ENCODE results near the gene ABCC1.
"Not testable (repeated sequence)": the region's sequence is repeated elsewhere in the genome, so short reads cannot be mapped to it uniquely, and the experiment has no call there.

The ABCC1 gene

DNA sequence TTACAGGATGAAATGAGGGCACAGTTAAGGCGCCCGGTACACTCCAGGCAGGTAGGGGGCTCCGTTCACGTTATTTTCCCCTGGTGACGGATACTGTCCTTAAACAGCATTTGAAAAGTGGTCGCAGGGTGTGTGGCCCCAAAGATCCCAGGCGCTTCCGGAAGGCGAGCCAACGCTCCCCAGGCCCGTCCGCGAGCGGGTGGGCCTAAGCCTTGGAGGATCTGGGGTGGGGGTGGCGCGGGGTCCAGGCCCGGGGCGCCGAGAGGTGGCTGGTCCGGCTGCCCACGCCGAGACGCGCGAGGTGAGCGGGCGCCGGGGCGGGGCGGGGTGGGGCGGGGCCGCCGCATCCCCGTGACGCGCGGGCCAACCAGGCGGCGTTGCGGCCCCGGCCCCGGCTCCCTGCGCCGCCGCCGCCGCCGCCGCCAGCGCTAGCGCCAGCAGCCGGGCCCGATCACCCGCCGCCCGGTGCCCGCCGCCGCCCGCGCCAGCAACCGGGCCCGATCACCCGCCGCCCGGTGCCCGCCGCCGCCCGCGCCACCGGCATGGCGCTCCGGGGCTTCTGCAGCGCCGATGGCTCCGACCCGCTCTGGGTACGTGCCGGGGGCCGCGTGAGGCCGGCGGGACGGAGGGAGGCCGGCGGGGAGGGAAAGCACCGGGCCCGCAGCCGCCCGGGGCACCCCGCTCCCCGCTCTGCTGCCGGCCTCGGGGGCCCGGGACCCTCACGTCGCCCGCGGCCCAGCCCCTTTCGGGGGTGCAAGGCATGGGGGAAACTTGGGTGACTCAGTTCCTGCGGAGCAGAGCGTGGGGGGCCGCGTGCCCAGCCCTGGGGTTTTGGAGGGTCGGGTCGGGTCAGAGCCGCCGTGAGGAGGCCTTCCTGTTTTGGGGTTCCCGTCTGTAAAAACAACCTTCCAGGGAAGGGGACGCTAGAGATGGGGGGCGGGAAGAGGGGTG, at the start of gene ABCC1:
Gene ABCC1, plus strand, starts transcription at position 407 of the 951 bp plus-strand sequence. Its CDS starts 136 bp downstream, at position 543.
- peak within 1 kb of the TSS; percentile 75 for H3K27ac ChIP-seq
- no peak for DNase-seq (ENCODE audit: low read depth, low spot score)

DNA sequence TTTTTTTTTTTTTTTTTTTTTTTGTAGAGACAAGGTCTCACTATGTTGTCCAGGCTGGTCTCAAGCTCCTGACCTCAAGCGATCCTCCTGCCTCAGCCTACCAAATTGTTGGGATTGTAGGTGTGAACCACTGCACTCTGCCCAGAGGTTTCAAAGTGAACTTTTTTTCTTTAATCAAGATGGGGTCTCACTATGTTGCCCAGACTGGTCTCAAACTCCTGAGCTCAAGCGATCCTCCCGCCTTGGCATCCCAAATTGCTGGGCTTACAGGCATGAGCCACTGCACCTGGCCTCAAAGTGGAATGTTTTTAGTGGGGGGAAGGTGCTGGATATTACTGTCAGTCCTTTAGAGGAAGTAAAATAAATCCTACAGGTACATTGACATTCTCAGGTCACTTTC, 49.1 kb upstream of the ABCC1 start:
- peak overlapping the region; percentile 92 for H3K27ac ChIP-seq
- DNase-seq (ENCODE audit: low read depth, low spot score), result no peak

DNA sequence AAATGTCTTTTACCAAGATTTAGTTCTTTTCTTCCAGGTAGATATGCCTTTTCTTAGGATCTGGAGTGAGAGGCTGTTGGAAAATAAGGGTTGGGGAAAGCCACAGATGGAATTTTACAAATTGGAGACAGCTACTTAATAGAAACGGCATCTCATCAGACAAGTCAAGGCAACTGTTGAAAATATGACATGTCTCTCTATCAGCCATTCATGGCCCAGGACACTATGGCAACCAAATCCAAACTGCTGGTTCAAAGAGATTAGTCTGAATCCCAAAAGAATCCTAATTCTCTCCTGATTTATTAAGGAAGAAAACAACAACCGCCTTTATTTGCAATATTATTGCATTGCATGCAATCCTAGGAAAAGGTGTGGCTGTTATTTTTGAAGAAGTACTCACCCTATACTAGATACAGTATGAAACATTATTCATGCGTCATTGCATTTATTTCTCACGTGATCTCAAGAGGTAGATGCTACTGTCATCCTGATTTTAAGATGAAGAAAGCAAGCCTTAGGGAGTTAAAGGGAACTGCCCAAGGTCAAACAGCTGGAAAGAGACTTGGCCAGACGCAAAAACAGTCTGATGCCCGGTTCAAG, 48.4 kb upstream of the ABCC1 start:
- peak overlapping the region; percentile 92 for H3K27ac ChIP-seq
- no peak for DNase-seq (ENCODE audit: low read depth, low spot score)

DNA sequence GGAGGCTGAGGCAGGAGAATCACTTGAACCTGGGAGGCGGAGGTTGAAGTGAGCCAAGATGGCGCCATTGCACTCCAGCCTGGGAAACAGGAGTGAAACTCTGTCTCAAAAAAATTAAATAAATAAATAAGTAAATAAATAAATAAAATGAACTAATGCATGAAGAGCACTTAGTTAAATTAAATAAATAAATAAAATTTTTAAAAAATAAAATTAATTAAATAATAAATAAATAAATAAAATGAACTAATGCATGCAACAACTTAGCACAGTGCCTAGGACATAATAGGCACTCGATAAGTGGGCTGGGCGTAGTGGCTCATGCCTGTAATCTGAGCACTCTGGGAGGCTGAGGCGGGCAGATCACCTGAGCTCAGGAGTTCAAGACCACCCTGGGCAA, 45.5 kb upstream of the ABCC1 start:
- DNase-seq (ENCODE audit: low read depth, low spot score), result no peak
- H3K27ac ChIP-seq, result no peak overlapping the region

DNA sequence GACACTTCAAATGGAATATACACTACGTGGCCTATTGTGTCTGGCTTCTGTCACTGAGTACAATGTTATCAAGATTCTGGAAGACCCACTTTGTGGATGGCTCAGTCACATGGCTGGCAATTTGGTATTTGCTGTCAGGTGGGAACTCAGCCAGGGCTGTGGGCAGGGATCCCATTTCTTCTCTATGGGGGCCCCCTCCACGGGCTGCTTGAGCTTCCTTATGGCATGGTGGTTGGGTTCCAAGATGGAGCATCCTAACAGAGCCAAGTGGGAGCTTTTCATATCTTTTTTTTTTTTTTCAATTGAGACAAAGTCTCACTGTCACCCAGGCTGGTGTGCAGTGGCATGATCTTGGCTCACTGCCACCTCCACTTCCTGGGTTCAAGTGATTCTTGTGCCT, 43.0 kb upstream of the ABCC1 start:
- no peak for DNase-seq (ENCODE audit: low read depth, low spot score)
- no peak overlapping the region for H3K27ac ChIP-seq

DNA sequence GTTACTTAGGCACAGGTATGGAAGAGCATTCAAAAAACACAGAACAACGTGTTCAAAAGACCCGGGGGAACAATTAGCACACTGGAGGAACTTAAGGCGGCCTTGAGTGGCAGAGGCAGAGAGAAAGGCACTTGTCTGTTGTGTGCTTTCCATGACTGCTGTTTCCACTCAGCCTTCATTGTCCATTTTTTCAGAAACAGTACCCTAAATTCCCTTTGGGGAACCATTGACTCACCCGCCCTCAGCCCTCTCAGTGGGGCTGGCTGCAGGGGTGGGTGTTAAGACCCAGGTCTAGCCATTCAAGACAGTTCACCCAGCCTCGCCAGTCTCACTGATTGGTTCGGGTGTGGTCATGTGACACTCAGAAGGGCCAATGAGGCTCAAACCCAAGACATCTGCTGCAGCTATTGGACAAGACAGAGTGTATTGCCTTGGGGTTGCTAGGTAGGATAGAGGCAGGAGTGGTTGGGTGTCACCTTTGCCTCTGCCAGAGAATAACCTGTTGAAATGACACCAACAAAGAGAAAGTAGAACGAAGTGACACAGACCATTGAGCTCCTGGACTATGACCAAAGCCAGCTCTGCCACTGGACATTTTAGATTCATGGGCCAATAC, 41.4 kb upstream of the ABCC1 start:
- DNase-seq (ENCODE audit: low read depth, low spot score), result no peak
- no peak overlapping the region for H3K27ac ChIP-seq

DNA sequence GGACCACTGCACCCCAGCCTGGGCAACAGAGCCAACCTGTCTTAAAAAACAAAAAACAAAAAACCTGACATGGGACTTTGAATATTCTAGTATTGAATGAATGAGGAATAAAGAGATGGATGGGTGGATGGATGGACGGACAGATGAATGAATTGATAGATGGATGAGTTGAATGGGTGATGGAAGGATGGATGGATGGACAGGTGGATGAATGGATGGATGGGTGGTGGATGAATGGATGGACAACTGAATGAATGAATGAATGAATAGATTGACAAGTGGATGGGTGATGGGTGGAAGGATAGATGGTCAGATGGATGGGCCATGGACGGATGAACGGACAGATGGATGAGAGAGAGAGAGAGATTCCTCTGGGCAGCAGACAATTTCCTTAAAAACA, 38.2 kb upstream of the ABCC1 start:
- DNase-seq (ENCODE audit: low read depth, low spot score), result no peak
- H3K27ac ChIP-seq, result no peak overlapping the region

DNA sequence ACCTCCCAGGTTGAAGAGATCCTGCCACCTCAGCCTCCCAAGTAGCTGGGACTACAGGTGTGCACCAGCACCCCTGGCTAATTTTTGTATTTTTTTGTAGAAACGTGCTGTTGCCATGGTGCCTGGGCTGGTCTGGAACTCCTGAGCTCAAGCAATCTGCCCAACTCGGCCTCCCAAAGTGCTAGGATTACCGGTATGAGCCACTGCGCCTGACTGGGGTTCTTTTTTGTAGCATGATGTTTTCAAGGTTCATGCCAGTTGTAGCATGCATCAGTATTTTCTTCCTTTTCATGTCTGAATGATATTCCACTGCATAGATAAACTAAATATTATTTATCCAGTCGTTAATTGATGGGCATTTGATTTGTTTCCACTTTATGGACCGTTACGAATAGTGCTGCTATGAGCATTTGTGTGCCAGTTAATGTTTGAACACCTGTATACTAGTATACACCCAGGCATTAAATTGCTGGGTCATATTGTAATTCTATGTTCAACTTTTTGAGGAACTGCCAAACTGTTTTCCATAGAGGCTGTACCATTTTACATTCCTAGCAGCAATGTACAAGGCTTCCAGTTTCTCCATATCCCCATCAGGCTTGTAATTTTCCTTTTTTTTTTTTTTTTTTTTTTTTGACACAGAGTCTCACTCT, 36.2 kb upstream of the ABCC1 start:
- no peak overlapping the region for H3K27ac ChIP-seq
- DNase-seq (ENCODE audit: low read depth, low spot score), result no peak

DNA sequence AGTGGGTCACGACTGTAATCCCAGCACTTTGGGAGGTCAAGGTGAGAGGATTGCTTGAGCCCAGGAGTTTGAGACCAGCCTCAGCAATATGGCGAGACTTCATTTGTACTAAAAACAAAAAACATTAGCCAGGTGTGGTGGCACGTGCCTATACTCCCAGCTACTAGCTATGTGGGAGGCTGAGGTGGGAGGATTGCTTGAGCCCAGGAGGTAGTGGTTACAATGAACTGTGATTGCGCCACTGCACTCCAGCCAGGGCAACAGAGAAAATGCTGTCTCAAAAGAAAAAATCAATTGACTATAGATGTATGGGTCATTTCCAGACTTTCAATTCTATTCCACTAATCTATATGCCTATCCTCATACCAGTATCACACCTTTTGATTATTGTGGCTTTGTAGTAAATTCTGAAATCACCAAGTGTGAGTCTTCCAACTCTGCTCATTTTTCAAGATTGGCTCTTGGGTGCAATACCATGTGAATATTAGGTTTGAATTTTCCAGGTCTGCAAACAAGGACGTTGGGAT, 33.8 kb upstream of the ABCC1 start:
- no peak overlapping the region for H3K27ac ChIP-seq
- DNase-seq (ENCODE audit: low read depth, low spot score), result no peak

DNA sequence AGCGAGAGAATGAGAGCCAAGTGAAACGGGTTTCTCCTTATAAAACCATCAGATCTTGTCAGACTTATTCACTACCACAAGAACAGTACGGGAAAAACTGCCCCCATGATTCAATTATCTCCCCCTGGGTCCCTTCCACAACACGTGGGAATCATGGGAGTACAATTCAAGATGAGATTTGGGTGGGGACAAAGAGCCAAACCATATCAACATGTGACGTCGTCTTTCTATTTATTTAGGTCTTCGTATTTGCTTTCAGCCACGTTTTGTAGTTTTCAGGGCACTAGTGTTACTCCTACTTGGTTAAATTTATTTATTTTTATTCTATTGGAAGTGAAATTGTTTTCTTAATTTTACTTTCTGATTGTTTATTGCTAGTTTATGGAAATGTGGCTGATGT, 33.1 kb upstream of the ABCC1 start:
- H3K27ac ChIP-seq, result no peak overlapping the region
- no peak for DNase-seq (ENCODE audit: low read depth, low spot score)

DNA sequence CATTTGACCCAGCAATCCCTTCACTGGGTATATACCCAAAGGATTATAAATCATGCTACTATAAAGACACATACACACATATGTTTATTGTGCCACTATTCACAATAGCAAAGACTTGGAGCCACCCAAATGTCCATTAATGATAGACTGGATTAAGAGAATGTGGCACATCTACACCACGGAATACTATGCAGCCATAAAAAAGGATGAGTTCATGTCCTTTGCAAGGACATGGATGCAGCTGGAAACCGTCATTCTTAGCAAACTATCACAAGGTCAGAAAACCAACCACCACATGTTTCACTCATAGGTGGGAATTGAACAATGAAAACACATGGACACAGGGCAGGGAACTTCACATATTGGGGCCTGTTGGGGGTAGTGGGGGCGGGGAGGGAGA, 31.1 kb upstream of the ABCC1 start:
- H3K27ac ChIP-seq; DNase-seq (ENCODE audit: low read depth, low spot score): not testable (repeated sequence)

DNA sequence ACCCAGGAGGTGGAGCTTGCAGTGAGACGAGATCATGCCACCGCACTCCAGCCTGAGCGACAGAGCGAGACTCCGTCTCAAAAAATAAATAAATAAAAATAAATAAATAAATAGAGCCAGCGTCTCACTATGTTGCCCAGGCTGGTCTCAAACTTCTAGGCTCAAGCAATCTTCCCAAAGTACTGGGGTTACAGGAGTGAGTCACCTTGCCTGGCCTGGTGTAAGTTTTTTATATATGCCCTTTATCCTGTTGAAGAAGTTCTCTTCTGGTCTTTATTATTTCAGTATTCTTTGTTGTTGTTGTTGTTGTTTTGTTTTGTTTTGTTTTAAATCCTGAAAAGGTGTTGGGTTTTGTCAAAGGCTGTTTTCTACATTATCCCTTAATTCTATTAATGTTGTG, 30.1 kb upstream of the ABCC1 start:
- no peak for DNase-seq (ENCODE audit: low read depth, low spot score)
- peak overlapping the region; percentile 85 for H3K27ac ChIP-seq

DNA sequence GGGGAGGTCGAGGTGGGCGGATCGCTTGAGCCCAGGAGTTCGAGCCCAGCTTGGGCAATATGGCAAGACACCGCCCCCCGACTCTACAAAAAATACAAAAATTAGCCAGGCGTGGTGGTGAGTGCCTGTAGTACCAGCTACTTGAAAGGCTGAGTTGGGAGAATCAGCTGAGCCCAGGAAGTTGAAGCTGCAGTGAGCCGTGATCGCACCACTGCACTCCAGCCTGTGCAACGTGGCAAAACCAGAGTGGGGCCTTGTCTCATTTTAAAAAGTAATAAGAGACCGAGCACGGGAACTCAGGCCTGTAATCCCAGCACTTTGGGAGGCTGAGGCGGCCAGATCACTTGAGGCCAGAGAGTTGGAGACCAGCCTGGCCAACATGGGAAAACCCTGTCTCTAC, 24.4 kb upstream of the ABCC1 start:
- DNase-seq (ENCODE audit: low read depth, low spot score), result no peak
- H3K27ac ChIP-seq, result no peak overlapping the region

DNA sequence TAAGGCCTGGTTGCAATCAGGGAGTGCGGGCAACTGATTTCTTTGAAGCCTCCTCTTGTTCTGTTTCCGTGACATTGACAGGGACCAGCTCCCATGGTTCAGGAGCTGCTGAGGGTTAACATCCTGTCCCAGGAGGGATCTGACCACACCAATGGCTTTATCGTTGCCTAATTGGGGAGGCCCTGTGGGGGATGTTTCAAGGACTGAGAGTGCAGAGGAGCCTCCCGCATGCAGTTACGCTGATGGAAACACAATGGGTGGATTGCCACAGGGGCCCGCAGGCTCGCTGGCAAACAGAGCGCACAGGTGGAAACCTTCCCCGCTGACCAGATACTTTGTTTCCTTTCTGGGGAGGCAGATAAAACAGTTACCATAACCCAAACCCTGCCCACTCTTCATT, 23.8 kb upstream of the ABCC1 start:
- no peak overlapping the region for H3K27ac ChIP-seq
- DNase-seq (ENCODE audit: low read depth, low spot score), result no peak

DNA sequence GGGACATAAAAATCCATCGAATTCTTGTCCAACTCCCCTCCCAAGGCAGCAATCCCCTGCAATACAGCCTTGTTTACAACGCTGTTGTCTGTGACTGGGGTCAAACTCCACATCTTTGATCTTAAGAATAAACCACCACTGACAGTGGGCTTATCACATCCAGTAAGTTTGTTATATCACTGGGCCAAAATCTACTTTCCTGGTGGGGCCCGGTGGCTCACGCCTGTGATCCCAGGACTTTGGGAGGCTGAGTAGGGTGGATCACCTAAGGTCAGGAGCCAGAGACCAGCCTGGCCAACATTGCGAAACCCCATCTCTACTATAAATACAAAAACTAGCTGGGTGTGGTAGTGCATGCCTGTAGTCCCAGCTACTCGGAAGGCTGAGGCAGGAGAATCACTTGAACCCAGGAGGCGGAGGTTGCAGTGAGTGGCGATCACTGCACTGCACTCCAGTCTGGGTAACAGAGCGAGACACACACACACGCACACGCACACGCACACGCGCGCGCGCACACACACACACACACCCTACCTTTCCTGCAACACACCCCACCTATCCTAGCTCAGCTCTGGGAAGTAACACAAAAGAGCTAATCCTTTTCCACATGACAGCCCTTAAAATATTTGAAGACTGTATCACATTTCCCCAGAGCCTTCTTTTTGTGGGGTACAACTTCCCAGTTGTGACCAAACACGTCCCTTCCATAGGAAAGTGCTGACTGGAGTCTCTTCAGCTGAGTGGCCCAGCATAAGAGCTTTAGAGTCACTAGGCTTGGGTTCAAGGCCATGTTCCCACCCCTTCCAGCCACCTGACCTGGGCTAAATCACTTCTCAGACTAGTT, 20.9 kb upstream of the ABCC1 start:
- H3K27ac ChIP-seq, result no peak overlapping the region
- DNase-seq (ENCODE audit: low read depth, low spot score), result no peak

DNA sequence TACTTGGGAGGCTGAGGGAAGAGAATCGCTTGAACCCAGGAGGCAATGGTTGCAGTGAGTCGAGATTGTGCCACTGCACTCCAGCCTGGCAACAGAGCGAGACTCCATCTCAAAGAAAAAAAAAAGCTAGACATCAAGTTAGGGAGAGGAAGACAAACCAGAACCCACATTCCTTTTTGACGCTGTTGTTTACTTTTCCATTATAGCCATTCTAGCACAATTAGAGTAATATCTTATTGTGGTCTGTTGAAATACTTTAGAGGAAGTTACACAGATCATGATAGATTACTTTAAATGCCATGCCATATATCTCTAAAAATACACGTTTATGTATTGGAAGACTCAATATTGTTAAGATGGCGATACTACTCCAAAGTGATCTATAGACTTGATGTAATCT, 16.5 kb upstream of the ABCC1 start:
- no peak for DNase-seq (ENCODE audit: low read depth, low spot score)
- no peak overlapping the region for H3K27ac ChIP-seq

DNA sequence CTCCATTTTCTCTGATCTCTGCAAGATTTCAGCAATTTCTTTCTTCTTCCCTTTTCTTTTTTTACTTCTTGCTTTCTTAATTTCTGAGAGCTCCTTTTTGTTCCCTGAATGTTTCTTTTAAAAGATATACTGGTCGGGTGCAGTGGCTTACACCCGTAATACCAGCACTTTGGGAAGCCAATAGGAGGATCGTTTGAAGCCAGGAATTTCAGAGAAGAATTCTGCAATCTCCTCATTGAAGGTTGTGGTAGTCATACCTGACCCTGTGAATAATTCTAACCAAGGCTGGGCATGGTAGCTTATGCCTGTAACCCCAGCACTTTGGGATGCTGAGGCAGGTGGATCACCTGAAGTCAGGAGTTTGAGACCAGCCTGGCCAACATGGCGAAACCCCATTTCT, 15.6 kb upstream of the ABCC1 start:
- H3K27ac ChIP-seq, result no peak overlapping the region
- DNase-seq (ENCODE audit: low read depth, low spot score), result no peak

DNA sequence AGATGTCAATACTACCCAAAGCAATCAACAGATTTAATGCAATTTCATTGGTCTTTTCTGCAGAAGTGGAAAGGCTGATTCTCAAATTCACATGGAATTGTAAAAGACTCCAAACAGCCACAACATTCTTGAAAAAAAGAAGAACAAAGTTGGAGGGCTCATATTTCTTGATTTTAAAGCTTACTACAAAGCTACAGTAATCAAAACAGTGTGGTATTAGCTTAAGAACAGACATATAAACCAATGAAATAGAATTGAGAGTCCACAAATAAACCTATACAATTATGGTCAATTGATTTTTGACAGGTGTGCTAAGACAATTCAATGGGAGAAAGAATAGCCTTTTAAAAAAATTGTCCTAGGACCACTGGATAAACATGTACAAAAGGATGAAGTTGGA, 14.4 kb upstream of the ABCC1 start:
- H3K27ac ChIP-seq, result no peak overlapping the region
- no peak for DNase-seq (ENCODE audit: low read depth, low spot score)

DNA sequence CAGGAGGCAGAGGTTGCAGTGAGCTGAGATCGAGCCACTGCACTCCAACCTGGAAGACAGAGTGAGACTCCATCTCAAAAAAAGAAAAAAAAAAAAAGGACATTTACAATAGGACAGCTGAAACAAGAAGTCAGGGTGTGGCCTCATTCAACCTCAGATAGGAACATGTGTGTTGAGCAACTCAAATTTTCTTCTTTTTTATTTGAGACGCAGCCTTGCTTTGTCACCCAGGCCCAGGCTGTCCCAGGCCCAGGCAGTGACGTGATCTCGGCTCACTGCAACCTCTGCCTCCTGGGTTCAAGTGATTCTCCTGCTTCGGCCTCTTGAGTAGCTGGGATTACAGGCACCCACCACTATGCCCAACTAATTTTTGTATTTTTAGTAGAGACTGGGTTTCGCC, 12.6 kb upstream of the ABCC1 start:
- H3K27ac ChIP-seq; DNase-seq (ENCODE audit: low read depth, low spot score): not testable (repeated sequence)

Data from epithelial cell of prostate (primary cell).